Measurements from ENCODE around the gene P2RY8.
"Not testable (repeated sequence)": the region's sequence is repeated elsewhere in the genome, so short reads cannot be mapped to it uniquely, and the experiment has no call there.

P2RY8 gene

GRCh38 chrX:1440506-1440905, 96.5 kb downstream of the P2RY8 start:
- DNase-seq: no peak

- DNase-seq: no peak
These were observed 101.6 kb downstream of the P2RY8 start for GRCh38 chrX:1435241-1435895.

- DNase-seq: no peak
These were observed 102.1 kb downstream of the P2RY8 start for GRCh38 chrX:1434871-1435240.

DNA sequence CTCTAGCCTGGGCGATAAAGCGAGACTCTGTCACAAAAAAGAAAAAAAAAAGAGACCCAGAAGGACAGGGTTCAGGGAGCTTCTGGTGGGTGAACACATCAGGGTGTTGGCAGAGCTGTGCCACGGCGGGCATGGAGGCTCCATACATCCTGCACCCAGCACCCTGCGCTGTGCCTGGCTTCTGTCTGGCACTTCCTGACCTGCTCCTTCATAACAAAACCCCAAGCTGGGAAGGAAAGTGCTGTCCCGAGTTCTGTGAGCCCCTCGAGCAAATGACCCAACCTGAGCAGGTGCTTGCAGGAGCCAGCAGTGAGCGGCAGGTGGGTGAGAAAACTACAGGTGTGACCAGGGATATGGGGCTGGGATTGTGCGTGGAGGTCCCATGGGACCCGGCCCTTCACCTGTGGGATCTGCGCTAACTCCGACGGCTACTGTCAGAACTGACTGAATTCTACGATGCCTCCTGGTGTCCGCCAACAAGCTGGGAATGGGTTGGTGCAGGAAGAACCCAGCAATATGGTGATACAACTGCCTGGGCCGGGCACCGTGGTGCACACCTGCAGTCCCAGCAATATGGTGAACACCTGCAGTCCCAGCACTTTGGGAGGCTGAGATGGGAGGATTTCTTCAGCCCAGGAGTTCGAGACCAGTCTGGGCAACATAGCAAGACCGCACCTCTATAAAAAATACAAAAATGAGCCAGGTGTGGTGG, 103.2 kb downstream of the P2RY8 start:
- DNase-seq: no peak

- DNase-seq: no peak
These were observed 106.5 kb downstream of the P2RY8 start for GRCh38 chrX:1430451-1430850.

GRCh38 chrX:1427756-1428155, 109.2 kb downstream of the P2RY8 start:
- no peak for DNase-seq

DNA sequence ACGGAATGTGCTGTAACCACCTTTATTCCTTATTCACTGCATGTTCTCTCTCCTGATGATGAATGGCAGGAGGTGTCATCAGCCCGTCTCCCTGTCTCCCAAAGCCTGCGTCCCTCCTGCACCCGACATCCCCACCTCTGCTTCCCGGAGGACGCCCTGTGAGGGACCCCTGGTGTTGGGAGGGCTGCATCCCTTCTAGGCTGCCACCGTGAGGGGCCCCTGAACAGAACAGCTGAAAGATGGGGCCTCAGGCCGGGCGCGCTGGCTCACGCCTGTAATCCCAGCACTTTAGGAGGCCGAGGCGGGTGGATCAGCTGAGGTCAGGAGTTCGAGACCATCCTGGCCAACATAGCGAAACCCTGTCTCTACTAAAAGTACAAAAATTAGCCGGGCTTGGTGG, 110.7 kb downstream of the P2RY8 start:
- not testable (repeated sequence) for DNase-seq

DNA sequence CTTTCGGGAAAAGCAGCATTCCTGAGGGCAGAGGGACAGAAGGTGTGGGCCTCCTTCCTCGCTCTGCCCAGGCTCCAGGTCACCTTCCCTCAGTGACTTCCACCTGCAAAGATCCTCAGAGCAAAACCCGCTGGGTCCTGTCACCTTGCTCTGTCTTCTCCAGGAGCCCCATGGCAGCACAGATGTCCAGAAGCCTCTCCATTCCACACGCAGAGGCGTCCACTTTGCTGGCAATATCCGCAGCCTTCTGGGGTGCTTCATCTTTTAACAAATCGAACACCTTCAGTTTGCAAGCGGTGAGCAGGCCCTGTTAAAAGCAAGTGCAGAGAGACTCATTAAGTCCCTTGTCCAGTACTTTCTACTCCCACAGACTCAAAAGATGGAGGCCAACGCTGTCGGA, 111.6 kb downstream of the P2RY8 start:
- DNase-seq: no peak

DNA sequence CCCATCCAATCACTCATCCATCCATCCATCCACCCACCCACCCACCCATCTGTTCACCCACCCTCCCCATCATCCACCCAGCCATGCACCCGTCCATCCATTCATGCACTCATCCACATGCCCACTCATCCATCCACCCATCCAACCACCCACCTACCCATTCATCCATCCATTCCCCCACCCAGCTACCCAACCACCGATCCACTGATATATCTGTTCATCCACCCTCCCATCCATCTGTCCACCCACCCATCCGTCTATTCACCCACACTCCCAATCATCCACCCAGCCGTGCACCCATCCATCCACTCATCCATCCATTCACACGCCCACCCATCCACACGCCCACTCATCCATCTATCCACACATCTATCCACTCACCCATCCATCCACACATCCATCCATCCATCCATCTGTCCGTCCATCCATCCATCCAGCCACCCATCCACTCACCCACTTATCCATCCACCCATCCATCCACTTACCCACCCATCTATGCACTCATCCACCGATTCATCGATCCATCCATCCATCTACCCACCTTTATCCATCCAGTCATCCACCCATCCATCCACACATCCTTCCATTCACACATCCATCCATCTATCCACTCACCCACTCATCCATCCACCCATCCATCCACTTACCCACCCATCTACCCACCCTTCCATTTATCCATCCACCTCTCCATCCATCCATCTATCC, 112.7 kb downstream of the P2RY8 start:
- no peak for DNase-seq

DNA sequence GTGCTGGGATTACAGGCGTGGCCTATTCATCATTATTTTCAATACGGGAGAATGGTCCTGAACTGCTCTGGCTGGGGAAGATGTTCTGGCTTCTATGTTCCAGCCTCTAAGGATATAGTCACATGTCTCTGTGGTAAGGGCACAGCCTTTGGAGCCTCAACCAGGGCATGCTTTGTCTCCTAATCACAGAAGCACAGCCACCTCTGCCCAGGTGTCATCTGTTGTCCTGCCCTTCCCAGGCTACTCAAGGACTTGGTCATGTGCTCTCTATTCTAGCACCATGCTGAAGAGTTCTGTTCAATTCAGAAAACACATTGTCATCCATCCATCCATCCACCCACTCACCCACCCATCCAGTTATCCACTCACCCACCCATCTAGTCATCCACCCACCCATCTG, 113.8 kb downstream of the P2RY8 start:
- DNase-seq: no peak

- DNase-seq: no peak
These were observed 114.9 kb downstream of the P2RY8 start for GRCh38 chrX:1422135-1422465.

- no peak for DNase-seq
These were observed 115.4 kb downstream of the P2RY8 start for GRCh38 chrX:1421433-1422134.

GRCh38 chrX:1420371-1420770, 116.6 kb downstream of the P2RY8 start:
- DNase-seq: no peak

GRCh38 chrX:1419545-1420355, 117.2 kb downstream of the P2RY8 start:
- no peak for DNase-seq

GRCh38 chrX:1418901-1419544, 118.0 kb downstream of the P2RY8 start:
- no peak for DNase-seq

- no peak for DNase-seq
These were observed 118.8 kb downstream of the P2RY8 start for GRCh38 chrX:1417921-1418771.

DNA sequence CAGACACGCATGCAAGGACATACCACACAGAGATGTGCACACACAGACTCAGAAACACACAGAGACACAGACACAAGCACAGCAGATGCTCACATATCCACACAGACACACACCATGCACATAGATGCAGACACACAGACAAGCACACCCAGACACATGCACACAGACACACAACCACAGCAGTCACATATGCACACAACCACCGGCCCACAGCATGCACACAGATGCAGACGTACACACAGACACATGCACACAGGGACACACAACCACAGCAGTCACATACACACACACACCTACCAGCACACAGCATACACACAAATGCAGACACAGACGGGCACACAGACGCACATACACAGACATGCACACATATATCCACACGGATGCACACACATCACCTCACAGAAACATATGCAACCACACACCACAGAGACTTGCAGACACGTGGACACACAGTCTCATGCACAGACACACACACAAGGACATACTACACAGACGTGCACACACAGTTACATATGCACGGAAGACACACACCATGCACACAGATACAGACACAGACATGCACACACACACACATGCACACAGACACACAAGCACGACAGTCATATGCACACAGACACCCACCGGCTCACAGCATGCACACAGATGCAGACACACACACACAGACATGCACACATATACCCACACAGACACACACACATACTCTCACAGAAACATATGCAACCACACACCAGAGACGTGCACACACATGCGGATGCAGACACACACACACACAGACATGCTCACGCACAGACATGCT, 119.8 kb downstream of the P2RY8 start:
- no peak for DNase-seq

DNA sequence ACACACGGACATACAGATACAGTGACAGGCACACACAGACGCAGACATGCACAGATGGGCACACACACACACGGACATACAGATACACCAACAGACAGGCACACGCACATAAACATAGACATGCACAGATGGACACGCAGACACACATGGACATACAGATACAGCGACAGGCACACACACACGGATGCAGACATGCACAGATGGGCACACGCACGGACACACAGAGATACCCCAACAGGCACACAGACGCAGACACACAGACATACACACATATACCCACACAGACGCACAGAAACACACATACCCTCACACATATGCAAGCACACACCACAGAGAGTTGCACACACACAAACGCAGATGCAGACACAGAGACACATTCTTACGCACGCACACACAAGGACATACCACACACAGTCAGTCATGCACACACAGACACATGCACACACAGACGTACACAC, 120.6 kb downstream of the P2RY8 start:
- no peak for DNase-seq
